T-cell (primary cell): ENCODE data around the gene RAP1A. TPM values are rescaled to one million over a fixed set of nuclear protein-coding genes. Genes with fewer than 3 reads are reported as not detected.
A peak's percentile ranks its signal among the peaks of the same experiment; 100 is the strongest.

Experiments
- ATAC-seq, 4 experiments: fragments of 200-7000 bp in 3 of 4; fragments of 150-1000 bp in 1 of 4; cut with Tn5 transposase; replicated peaks in 1 of 4; 1 replicate in 3 of 4; 2 replicates in 1 of 4; pipeline ENCODE4 v1.10.0; 2021; ENCODE audit warnings: moderate library complexity in 3 of 4, mild to moderate bottlenecking in 2 of 4, moderate number of reproducible peaks in 1 of 4
- CTCF ChIA-PET, 2 donors: fragments of 300-600 bp; sonication (Branson Sonifier 250); formaldehyde crosslinking; loops; one replicate each; lab custom pipeline; 2022; ENCODE audit warnings: antibody characterized with exemption in 2 of 2; lab: Charles Lee
- POLR2A ChIA-PET, 2 donors: fragments of 300-600 bp; sonication (Branson Sonifier 250); formaldehyde crosslinking; loops; one replicate each; lab custom pipeline; 2022; ENCODE audit warnings: antibody characterized with exemption in 2 of 2; lab: Charles Lee
- DNase-seq, 35 experiments: peaks; one replicate each; pipeline versions ENCODE4 v3.0.0 to v3.0.0-alpha.2; 2013 to 2023
- H3K27ac ChIP-seq: one replicate; pipeline ENCODE4 v1.5.1; 2013; ENCODE audit warnings: low read length
- H3K27me3 ChIP-seq, 2 experiments: replicated peaks in 1 of 2; 1 replicate in 1 of 2; 2 replicates in 1 of 2; pipeline versions ENCODE4 v1.6.1 to v1.7.0; 2013; ENCODE audit warnings: low read length in 1 of 2, mixed read lengths in 1 of 2; ENCODE audit not compliant: control insufficient read depth in 2 of 2, insufficient read depth in 2 of 2; ENCODE audit errors: extremely low read depth in 1 of 2
- H3K36me3 ChIP-seq, 2 donors: 1 replicate in 1 of 2; 2 replicates in 1 of 2; pipeline versions ENCODE4 v1.6.1 to v1.7.0; 2013; ENCODE audit warnings: low read length in 1 of 2; ENCODE audit not compliant: control insufficient read depth in 2 of 2, insufficient read depth in 1 of 2; ENCODE audit errors: extremely low read depth in 1 of 2
- H3K4me1 ChIP-seq, 2 experiments: 1 replicate in 1 of 2; 2 replicates in 1 of 2; pipeline versions ENCODE4 v1.6.1 to v1.7.0; 2013; ENCODE audit warnings: low read length in 2 of 2, mixed read lengths in 1 of 2; ENCODE audit not compliant: insufficient read depth in 2 of 2, control insufficient read depth in 1 of 2; ENCODE audit errors: extremely low read depth in 1 of 2
- H3K4me3 ChIP-seq, 2 donors: 1 replicate in 1 of 2; 2 replicates in 1 of 2; pipeline versions ENCODE4 v1.5.1 to v1.7.0; 2013; ENCODE audit warnings: mild to moderate bottlenecking in 2 of 2, low read length in 1 of 2, moderate library complexity in 1 of 2; ENCODE audit not compliant: control insufficient read depth in 1 of 2; ENCODE audit errors: extremely low read depth in 1 of 2
- H3K9me3 ChIP-seq: 2 replicates; pipeline ENCODE4 v1.7.0; 2013
- H3K27ac Mint-ChIP-seq, 2 donors: one replicate each; pipeline ENCODE4 v1.8.0; 2020 to 2021; ENCODE audit warnings: mild to moderate bottlenecking in 2 of 2, mixed read lengths in 2 of 2
- H3K27me3 Mint-ChIP-seq, 2 donors: one replicate each; pipeline ENCODE4 v1.8.0; 2021 to 2022; ENCODE audit warnings: mixed read lengths in 2 of 2
- H3K36me3 Mint-ChIP-seq: one replicate; pipeline ENCODE4 v1.8.0; 2021; ENCODE audit warnings: mixed read lengths
- H3K4me1 Mint-ChIP-seq, 3 donors: one replicate each; pipeline ENCODE4 v1.8.0; 2020 to 2022; ENCODE audit warnings: mixed read lengths in 3 of 3, mild to moderate bottlenecking in 1 of 3
- H3K4me3 Mint-ChIP-seq, 3 donors: one replicate each; pipeline ENCODE4 v1.8.0; 2020 to 2022; ENCODE audit warnings: mild to moderate bottlenecking in 3 of 3, mixed read lengths in 3 of 3, moderate library complexity in 3 of 3
- H3K9me3 Mint-ChIP-seq, 3 donors: one replicate each; pipeline ENCODE4 v1.8.0; 2020 to 2022; ENCODE audit warnings: mixed read lengths in 3 of 3
- WGBS: methylation state at CpG from one replicate; pipeline ENCODE4 v1.1.5; 2013; ENCODE audit warnings: missing lambda C conversion rate; ENCODE audit not compliant: insufficient coverage; 5-methylcytosine and 5-hydroxymethylcytosine counted together
- total RNA-seq, 35 experiments: library from RNA in 6 of 35; stranded (reverse) in 6 of 35; fragments of 120-200 nt in 1 of 35; gene quantifications; one replicate each; pipeline versions ENCODE4 v1.2.1 to v1.2.4 and lab custom pipeline; 2013 to 2026

The RAP1A gene
- total RNA-seq, 5 donors from 2014 or later (not counting 1 experiment from before 2014, with no cell fraction given), result 95.0 to 108 (median 103) TPM

- H3K9me3 ChIP-seq, result no peaks in the 10 kb centered on the region
- Mint-ChIP-seq H3K27ac (peak overlapping the region; percentile 36 to 82), H3K36me3 (peaks cover 51% of the 10 kb centered on the region), H3K4me3 (no peak overlapping the region), H3K27me3 (no peaks in the 10 kb centered on the region), H3K9me3 (no peaks in the 10 kb centered on the region), H3K4me1 (peaks cover 11 to 26% (median 24%) of the 10 kb centered on the region in 3 donors)
- POLR2A ChIA-PET, result interaction anchor here in 1 of 2 donors (0.6 to 0.8 kb wide), 2 partner anchors 9 to 17 kb away, joined by 3 to 4 read pairs; no protein-coding TSS in a partner anchor
- CTCF ChIA-PET, result interaction anchor here in 1 of 2 donors (0.5 kb wide), 1 partner anchor 63 kb away, joined by 3 read pairs; no protein-coding TSS in a partner anchor
- H3K4me3 ChIP-seq, result no peak overlapping the region
- peaks cover 0 to 81% of the 10 kb centered on the region in 2 donors for H3K36me3 ChIP-seq
- ATAC-seq (no peak), DNase-seq (no peak)
- no peak overlapping the region for H3K27ac ChIP-seq
- no peaks in the 10 kb centered on the region for H3K27me3 ChIP-seq
- H3K4me1 ChIP-seq, result peaks cover 0 to 2% of the 10 kb centered on the region in 2 experiments
These were observed 79.7 kb downstream of the RAP1A start for GRCh38 chr1:111699268-111699667.

- H3K36me3 Mint-ChIP-seq, result peaks cover 48% of the 10 kb centered on the region
- DNase-seq (no peak), ATAC-seq (no peak)
- ChIA-PET CTCF (interaction anchor here (0.6 to 1.6 kb wide), 6 partner anchors 9 to 631 kb away, joined by 3 to 4 read pairs (median 3); no protein-coding TSS in a partner anchor), POLR2A (interaction anchor here (0.5 to 1.0 kb wide), 4 partner anchors 9 to 936 kb away, joined by 3 to 7 read pairs (median 5); no protein-coding TSS in a partner anchor)
- no peak overlapping the region for H3K4me3 ChIP-seq
- no peaks in the 10 kb centered on the region for H3K9me3 ChIP-seq
- H3K27ac ChIP-seq, result no peak overlapping the region
- no peaks in the 10 kb centered on the region for H3K9me3 Mint-ChIP-seq
- H3K27ac Mint-ChIP-seq, result peak overlapping the region; percentile 12 to 67
- peaks cover 6 to 14% (median 8%) of the 10 kb centered on the region in 3 donors for H3K4me1 Mint-ChIP-seq
- H3K4me1 ChIP-seq, result no peaks in the 10 kb centered on the region
- H3K27me3 ChIP-seq, result no peaks in the 10 kb centered on the region
- H3K36me3 ChIP-seq, result peaks cover 0 to 82% of the 10 kb centered on the region in 2 donors
- no peak overlapping the region for H3K4me3 Mint-ChIP-seq
- H3K27me3 Mint-ChIP-seq, result no peaks in the 10 kb centered on the region
- WGBS, result no CpG with 5 or more reads among the region's 5 CpGs
These were observed 83.0 kb downstream of the RAP1A start for GRCh38 chr1:111702504-111703050.

GRCh38 chr1:111704240-111704639, 84.7 kb downstream of the RAP1A start:
- Mint-ChIP-seq H3K36me3 (peaks cover 57% of the 10 kb centered on the region), H3K4me1 (peaks cover 8 to 13% (median 10%) of the 10 kb centered on the region in 3 donors), H3K4me3 (no peak overlapping the region), H3K27ac (peak overlapping the region; percentile 20 to 31), H3K9me3 (no peaks in the 10 kb centered on the region), H3K27me3 (no peaks in the 10 kb centered on the region)
- Histone ChIP-seq H3K36me3 (peaks cover 0 to 80% of the 10 kb centered on the region in 2 donors), H3K4me1 (no peaks in the 10 kb centered on the region), H3K27ac (no peak overlapping the region), H3K27me3 (no peaks in the 10 kb centered on the region), H3K4me3 (no peak overlapping the region), H3K9me3 (no peaks in the 10 kb centered on the region)
- POLR2A ChIA-PET, result interaction anchor here in 1 of 2 donors (0.6 kb wide), 1 partner anchor 21 kb away, joined by 3 read pairs; no protein-coding TSS in a partner anchor
- WGBS, result 92% methylated on average over 2 of the region's 2 CpGs
- DNase-seq, result no peak
- no peak for ATAC-seq
- CTCF ChIA-PET, result interaction anchor here in 1 of 2 donors (1.1 to 1.3 kb wide), 2 partner anchors 10 to 187 kb away, joined by 3 to 4 read pairs; no protein-coding TSS in a partner anchor

- H3K9me3 Mint-ChIP-seq, result no peaks in the 10 kb centered on the region
- Histone ChIP-seq H3K4me1 (no peaks in the 10 kb centered on the region), H3K27me3 (no peaks in the 10 kb centered on the region), H3K27ac (no peak overlapping the region), H3K36me3 (peaks cover 0 to 80% of the 10 kb centered on the region in 2 donors), H3K4me3 (no peak overlapping the region), H3K9me3 (no peaks in the 10 kb centered on the region)
- no peak for DNase-seq
- ChIA-PET POLR2A (interaction anchor here in 1 of 2 donors (0.6 kb wide), 2 partner anchors 10 to 21 kb away, joined by 3 read pairs; no protein-coding TSS in a partner anchor), CTCF (interaction anchor here in 1 of 2 donors (1.0 to 1.3 kb wide), 3 partner anchors 10 to 197 kb away, joined by 3 to 4 read pairs (median 3); no protein-coding TSS in a partner anchor)
- peak overlapping the region in 1 of 2 donors; percentile 65 for H3K27ac Mint-ChIP-seq
- H3K36me3 Mint-ChIP-seq, result peaks cover 59% of the 10 kb centered on the region
- no peak overlapping the region for H3K4me3 Mint-ChIP-seq
- H3K4me1 Mint-ChIP-seq, result peaks cover 13 to 19% (median 15%) of the 10 kb centered on the region in 3 donors
- ATAC-seq, result no peak
- H3K27me3 Mint-ChIP-seq, result no peaks in the 10 kb centered on the region
These were observed 85.2 kb downstream of the RAP1A start for GRCh38 chr1:111704776-111705175.

- H3K27me3 ChIP-seq, result no peaks in the 10 kb centered on the region
- Mint-ChIP-seq H3K4me3 (no peak overlapping the region), H3K4me1 (peaks cover 10 to 18% (median 15%) of the 10 kb centered on the region in 3 donors), H3K36me3 (peaks cover 49% of the 10 kb centered on the region), H3K9me3 (no peaks in the 10 kb centered on the region), H3K27ac (peak overlapping the region in 1 of 2 donors; percentile 80), H3K27me3 (no peaks in the 10 kb centered on the region)
- 100% methylated on average over 1 of the region's 3 CpGs for WGBS
- peaks cover 0 to 79% of the 10 kb centered on the region in 2 donors for H3K36me3 ChIP-seq
- H3K9me3 ChIP-seq, result no peaks in the 10 kb centered on the region
- H3K4me1 ChIP-seq, result no peaks in the 10 kb centered on the region
- CTCF ChIA-PET, result interaction anchor here (0.6 to 1.0 kb wide), 2 partner anchors 198 kb away, joined by 3 read pairs; no protein-coding TSS in a partner anchor
- H3K4me3 ChIP-seq, result no peak overlapping the region
- ATAC-seq (no peak), DNase-seq (no peak)
- POLR2A ChIA-PET, result interaction anchor here in 1 of 2 donors (0.6 to 0.7 kb wide), 2 partner anchors 172 to 905 kb away, joined by 3 read pairs; no protein-coding TSS in a partner anchor
- H3K27ac ChIP-seq, result no peak overlapping the region
These were observed 86.3 kb downstream of the RAP1A start for GRCh38 chr1:111705841-111706240.

GRCh38 chr1:111706921-111707320, 87.3 kb downstream of the RAP1A start:
- ATAC-seq (no peak), DNase-seq (no peak)
- H3K27ac Mint-ChIP-seq, result peak overlapping the region; percentile 66 to 83
- peaks cover 0 to 68% of the 10 kb centered on the region in 2 donors for H3K36me3 ChIP-seq
- H3K27me3 Mint-ChIP-seq, result no peaks in the 10 kb centered on the region
- no peak overlapping the region for H3K4me3 Mint-ChIP-seq
- no peaks in the 10 kb centered on the region for H3K4me1 ChIP-seq
- no peaks in the 10 kb centered on the region for H3K27me3 ChIP-seq
- H3K36me3 Mint-ChIP-seq, result peaks cover 44% of the 10 kb centered on the region
- POLR2A ChIA-PET, result interaction anchor here in 1 of 2 donors (0.6 kb wide), 1 partner anchor 14 kb away, joined by 3 read pairs; no protein-coding TSS in a partner anchor
- CTCF ChIA-PET, result interaction anchor here in 1 of 2 donors (0.8 to 0.9 kb wide), 2 partner anchors 63 to 199 kb away, joined by 3 read pairs; no protein-coding TSS in a partner anchor
- peaks cover 7 to 17% (median 15%) of the 10 kb centered on the region in 3 donors for H3K4me1 Mint-ChIP-seq
- H3K9me3 Mint-ChIP-seq, result no peaks in the 10 kb centered on the region
- no peak overlapping the region for H3K27ac ChIP-seq
- H3K4me3 ChIP-seq, result no peak overlapping the region
- no peaks in the 10 kb centered on the region for H3K9me3 ChIP-seq
- WGBS, result 60% methylated on average over 1 of the region's 2 CpGs
